Cardiac muscle cell (in vitro differentiated cells and primary cell): ENCODE data around the gene ATP5F1B. TPM values are rescaled to one million over a fixed set of nuclear protein-coding genes. Genes with fewer than 3 reads are reported as not detected.
A peak's percentile ranks its signal among the peaks of the same experiment; 100 is the strongest.

ENCODE experiments used
- DNase-seq, 2 donors: peaks; one replicate each; pipeline versions ENCODE4 v3.0.0 to v3.0.0-alpha.2; 2010 to 2017; ENCODE audit warnings: low read depth in 1 of 2, low spot score in 1 of 2
- H3K27ac ChIP-seq: fragments of 200-600 bp; sonication (generic); 2 replicates; pipeline ENCODE4 v1.5.1; 2016
- H3K27me3 ChIP-seq: fragments of 200-600 bp; sonication (generic); 2 replicates; pipeline ENCODE4 v1.6.0; 2016; ENCODE audit warnings: control low read depth
- H3K36me3 ChIP-seq: fragments of 200-600 bp; sonication (generic); 2 replicates; pipeline ENCODE4 v1.5.1; 2016; ENCODE audit warnings: control low read depth
- H3K4me1 ChIP-seq: fragments of 200-600 bp; sonication (generic); 2 replicates; pipeline ENCODE4 v1.8.1; 2017; ENCODE audit warnings: low read depth, mild to moderate bottlenecking, mixed run types
- H3K4me3 ChIP-seq: fragments of 200-600 bp; sonication (generic); 2 replicates; pipeline ENCODE4 v1.5.1; 2016; ENCODE audit warnings: mild to moderate bottlenecking
- H3K9me3 ChIP-seq: fragments of 200-600 bp; sonication (generic); 2 replicates; pipeline ENCODE4 v1.5.1; 2017; ENCODE audit warnings: low read depth, mild to moderate bottlenecking, control low read depth
- polyA plus RNA-seq: library from polyadenylated mRNA; unstranded; fragments of >200 nt; fragmentation: Nextera tagmentation; extraction: Ambion mirVana; gene quantifications from 2 replicates; pipeline ENCODE4 v1.2.1, GENCODE V29; 2016
- total RNA-seq: library from RNA; depleted of rRNA; stranded (reverse); fragments of >200 nt; gene quantifications from 2 replicates; pipeline ENCODE4 v1.2.3, GENCODE V29; 2016
- TF ChIP-seq, protein P1 (sequence below): IDR thresholded peaks from 2 replicates; pipeline ENCODE4 v1.5.1; 2012; ENCODE audit warnings: low read depth, mild to moderate bottlenecking, low read length

ATP5F1B gene
- total and polyA plus RNA-seq, 2 experiments from 2014 or later: 1,322 to 3,964 TPM

DNA sequence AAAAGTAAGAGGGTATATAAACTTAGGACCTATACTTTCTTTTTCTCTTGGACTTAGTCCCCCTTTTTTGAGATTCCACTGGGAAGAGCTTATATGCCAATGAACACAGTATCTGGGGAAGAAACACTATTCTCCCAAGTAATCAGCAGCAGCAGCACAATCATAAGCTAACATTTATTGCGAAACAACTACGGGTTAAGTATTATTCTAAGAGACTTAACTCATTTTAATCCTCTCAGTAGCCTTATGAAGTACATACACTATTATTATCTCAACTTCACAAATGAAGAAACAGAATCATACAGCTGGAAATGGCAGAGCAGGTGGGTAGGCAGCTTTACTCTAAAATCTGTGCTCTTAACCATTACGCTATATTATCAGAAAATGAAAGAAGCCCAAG is 43.5 kb downstream of the ATP5F1B start:
- TF ChIP-seq, protein P1, sequence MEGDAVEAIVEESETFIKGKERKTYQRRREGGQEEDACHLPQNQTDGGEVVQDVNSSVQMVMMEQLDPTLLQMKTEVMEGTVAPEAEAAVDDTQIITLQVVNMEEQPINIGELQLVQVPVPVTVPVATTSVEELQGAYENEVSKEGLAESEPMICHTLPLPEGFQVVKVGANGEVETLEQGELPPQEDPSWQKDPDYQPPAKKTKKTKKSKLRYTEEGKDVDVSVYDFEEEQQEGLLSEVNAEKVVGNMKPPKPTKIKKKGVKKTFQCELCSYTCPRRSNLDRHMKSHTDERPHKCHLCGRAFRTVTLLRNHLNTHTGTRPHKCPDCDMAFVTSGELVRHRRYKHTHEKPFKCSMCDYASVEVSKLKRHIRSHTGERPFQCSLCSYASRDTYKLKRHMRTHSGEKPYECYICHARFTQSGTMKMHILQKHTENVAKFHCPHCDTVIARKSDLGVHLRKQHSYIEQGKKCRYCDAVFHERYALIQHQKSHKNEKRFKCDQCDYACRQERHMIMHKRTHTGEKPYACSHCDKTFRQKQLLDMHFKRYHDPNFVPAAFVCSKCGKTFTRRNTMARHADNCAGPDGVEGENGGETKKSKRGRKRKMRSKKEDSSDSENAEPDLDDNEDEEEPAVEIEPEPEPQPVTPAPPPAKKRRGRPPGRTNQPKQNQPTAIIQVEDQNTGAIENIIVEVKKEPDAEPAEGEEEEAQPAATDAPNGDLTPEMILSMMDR: no peak
- no peaks in the 10 kb centered on the region for H3K4me1 ChIP-seq
- no peaks in the 10 kb centered on the region for H3K27me3 ChIP-seq
- no peak overlapping the region for H3K4me3 ChIP-seq
- DNase-seq: peak in 1 of 2 donors; percentile 30
- peaks cover 93% of the 10 kb centered on the region for H3K36me3 ChIP-seq
- peak overlapping the region; percentile 42 for H3K27ac ChIP-seq
- no peaks in the 10 kb centered on the region for H3K9me3 ChIP-seq

DNA sequence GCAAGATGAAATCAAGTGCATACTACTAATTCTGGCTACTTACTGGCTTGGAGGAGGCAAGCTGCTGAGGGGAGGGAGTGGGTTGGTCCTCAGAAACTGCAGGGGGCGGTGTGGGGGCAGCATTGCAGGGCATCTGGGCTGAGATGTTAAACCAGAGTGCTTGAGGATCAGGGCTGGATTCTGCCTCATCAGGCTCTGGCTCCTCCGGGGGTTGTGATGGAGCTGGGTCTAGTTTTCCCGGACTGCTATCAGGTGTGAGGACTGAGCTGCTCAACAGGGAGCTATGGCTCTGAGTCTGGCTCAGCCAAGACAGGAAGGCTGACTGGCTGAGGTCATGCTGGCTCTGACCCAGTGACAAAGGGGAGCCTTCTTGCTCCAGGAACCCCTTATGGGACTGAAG is 44.3 kb downstream of the ATP5F1B start:
- H3K27me3 ChIP-seq: no peaks in the 10 kb centered on the region
- peak overlapping the region; percentile 42 for H3K27ac ChIP-seq
- peaks cover 86% of the 10 kb centered on the region for H3K36me3 ChIP-seq
- H3K4me3 ChIP-seq: no peak overlapping the region
- DNase-seq: peak in 1 of 2 donors; percentile 35
- TF ChIP-seq, protein P1: no peak
- no peaks in the 10 kb centered on the region for H3K9me3 ChIP-seq
- peaks cover 5% of the 10 kb centered on the region for H3K4me1 ChIP-seq

DNA sequence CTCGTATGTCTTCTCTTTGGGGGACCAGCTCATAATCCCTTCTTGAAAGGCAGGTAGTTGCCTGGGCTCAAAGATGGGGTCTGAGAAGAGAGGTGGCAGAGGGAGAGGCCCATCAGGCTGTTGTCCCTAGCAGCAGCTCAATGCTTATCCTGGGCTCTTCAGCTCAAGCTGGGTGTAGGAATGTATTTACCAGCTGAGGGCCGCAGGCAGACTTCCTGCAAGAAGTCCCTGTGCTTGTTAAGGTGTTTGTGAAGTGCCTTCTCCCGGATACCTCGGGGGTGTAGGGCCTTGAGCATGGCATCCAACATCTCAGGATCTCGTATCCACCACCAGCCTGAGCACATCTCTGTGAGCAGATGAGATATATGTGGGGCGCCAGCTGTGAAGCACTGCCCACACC is 45.0 kb downstream of the ATP5F1B start:
- DNase-seq: no peak
- peaks cover 79% of the 10 kb centered on the region for H3K36me3 ChIP-seq
- H3K9me3 ChIP-seq: no peaks in the 10 kb centered on the region

DNA sequence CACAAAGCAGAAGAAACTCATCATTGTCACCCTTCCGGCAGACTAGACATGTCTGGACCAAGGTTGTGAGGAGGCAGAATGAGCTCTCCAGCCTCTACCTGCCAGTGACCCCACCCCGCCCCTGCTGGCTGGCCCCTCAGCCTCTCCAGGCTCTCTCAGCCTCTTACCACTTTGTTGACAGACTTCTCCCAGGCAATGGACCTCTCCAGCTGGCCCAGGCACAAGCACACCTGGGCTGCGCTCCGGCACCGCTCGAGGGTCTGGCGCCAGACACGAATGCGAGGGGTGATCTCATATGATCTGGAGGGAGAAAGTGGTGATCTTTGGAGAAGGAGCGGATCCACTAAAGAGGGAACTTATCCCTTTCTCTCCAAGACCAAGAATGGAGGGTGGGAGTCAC is 46.0 kb downstream of the ATP5F1B start:
- H3K4me1 ChIP-seq: peaks cover 9% of the 10 kb centered on the region
- TF ChIP-seq, protein P1: no peak
- H3K9me3 ChIP-seq: no peaks in the 10 kb centered on the region
- H3K27me3 ChIP-seq: no peaks in the 10 kb centered on the region
- no peak overlapping the region for H3K4me3 ChIP-seq
- DNase-seq: no peak
- H3K27ac ChIP-seq: peak overlapping the region; percentile 80
- H3K36me3 ChIP-seq: peaks cover 72% of the 10 kb centered on the region

More for the DNA sequence above, 45.0 kb downstream of the ATP5F1B start:
- Histone ChIP-seq H3K4me3 (no peak overlapping the region), H3K27ac (peak overlapping the region; percentile 9), H3K27me3 (no peaks in the 10 kb centered on the region), H3K4me1 (peaks cover 5% of the 10 kb centered on the region)
- TF ChIP-seq, protein P1: no peak

DNA sequence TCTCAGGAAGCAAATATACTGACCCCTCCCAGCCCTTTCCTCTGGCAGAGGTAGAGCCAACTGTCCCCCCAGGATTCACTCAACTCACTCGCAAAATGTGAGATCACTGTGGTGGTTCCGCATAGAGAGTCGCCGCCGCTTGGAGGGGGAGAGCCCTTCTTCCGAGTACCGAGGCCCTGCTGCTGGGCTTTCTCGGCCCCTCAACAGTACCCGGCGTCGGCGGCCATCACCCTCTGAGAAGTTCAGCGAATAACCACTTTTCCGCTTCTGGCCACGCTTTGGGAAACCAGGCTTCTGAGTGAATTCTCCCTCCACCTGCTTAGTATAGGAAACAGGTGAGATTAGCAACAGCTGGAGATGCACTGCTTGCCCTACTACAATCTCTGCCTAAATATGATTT is 46.7 kb downstream of the ATP5F1B start:
- TF ChIP-seq, protein P1: no peak
- Histone ChIP-seq H3K27me3 (no peaks in the 10 kb centered on the region), H3K36me3 (peaks cover 65% of the 10 kb centered on the region)

DNA sequence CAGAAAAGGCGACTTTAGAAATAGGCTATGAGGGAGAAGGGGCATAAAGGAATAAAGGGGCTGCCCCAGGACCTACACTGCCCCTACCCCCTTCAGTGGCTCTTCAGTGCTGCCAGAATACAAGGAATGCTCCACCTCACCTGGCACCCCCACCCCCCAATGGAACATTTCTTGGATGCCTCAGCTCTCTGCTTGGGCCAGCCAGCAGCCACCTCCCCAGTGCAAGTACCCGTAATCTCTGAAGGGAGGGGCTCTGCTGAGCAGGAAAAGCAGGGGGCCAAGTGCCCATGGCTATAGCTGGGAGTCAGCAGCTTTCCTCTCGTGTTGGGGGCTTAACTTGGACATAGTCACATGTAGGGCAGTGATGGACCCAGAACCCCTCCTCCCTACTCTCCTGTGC is 49.0 kb downstream of the ATP5F1B start:
- peaks cover 25% of the 10 kb centered on the region for H3K4me1 ChIP-seq
- TF ChIP-seq, protein P1: no peak
- no peaks in the 10 kb centered on the region for H3K9me3 ChIP-seq
- peaks cover 43% of the 10 kb centered on the region for H3K36me3 ChIP-seq
- peak overlapping the region; percentile 80 for H3K27ac ChIP-seq
- no peak for DNase-seq
- H3K27me3 ChIP-seq: no peaks in the 10 kb centered on the region
- H3K4me3 ChIP-seq: no peak overlapping the region

More for the DNA sequence above, 46.7 kb downstream of the ATP5F1B start:
- Histone ChIP-seq H3K4me1 (peaks cover 16% of the 10 kb centered on the region), H3K9me3 (no peaks in the 10 kb centered on the region), H3K27ac (peak overlapping the region; percentile 80), H3K4me3 (no peak overlapping the region)
- no peak for DNase-seq
